Ishikawa (cell line): Measurements from ENCODE around the gene PYGL.

ENCODE experiments used
- CEBPB ChIP-seq: IDR thresholded peaks from 2 replicates; pipeline ENCODE4 v1.6.1; 2012
- CREB1 ChIP-seq: IDR thresholded peaks from 2 replicates; pipeline ENCODE4 v1.6.1; 2012; ENCODE audit warnings: low read depth
- EGR1 ChIP-seq: IDR thresholded peaks from 2 replicates; pipeline ENCODE4 v1.6.1; 2012
- FOXM1 ChIP-seq: IDR thresholded peaks from 2 replicates; pipeline ENCODE4 v1.6.1; 2012; ENCODE audit warnings: low read depth, borderline replicate concordance
- NFIC ChIP-seq: IDR thresholded peaks from 2 replicates; pipeline ENCODE4 v1.6.1; 2012
- RAD21 ChIP-seq: IDR thresholded peaks from 2 replicates; pipeline ENCODE4 v1.6.1; 2012; ENCODE audit warnings: low read depth
- TCF12 ChIP-seq: IDR thresholded peaks from 2 replicates; pipeline ENCODE4 v1.6.1; 2012; ENCODE audit warnings: low read depth
- TEAD4 ChIP-seq: IDR thresholded peaks from 2 replicates; pipeline ENCODE4 v1.6.1; 2012
- TF ChIP-seq, protein P1 (sequence below): IDR thresholded peaks from 2 replicates; pipeline ENCODE4 v1.6.1; 2012; ENCODE audit warnings: low read depth, mild to moderate bottlenecking

DNA sequence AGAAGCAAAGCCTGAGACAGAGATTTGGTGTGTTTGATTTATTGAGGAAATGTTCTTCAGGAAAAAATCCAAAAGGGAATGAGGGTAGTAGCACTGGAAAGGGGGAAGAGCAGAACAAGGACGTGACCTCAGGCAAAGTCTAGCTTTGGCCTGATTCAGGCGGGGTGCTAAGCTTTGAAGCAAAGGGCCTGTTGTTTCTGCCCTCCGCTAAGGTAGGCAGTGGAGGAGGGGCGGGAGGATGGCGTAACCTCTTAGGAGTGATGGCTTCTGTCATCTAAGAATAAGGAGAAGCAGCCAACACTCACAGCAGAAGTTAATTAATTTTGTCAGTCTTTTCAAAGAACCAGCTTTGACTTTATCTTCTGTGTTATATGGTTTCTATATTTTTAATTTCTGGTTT lies 52.0 kb downstream of the PYGL start:
- TF ChIP-seq EGR1 (no peak), TCF12 (no peak), TEAD4 (no peak), CREB1 (no peak), RAD21 (no peak), NFIC (no peak), CEBPB (no peak), FOXM1 (no peak)
- TF ChIP-seq, protein P1, sequence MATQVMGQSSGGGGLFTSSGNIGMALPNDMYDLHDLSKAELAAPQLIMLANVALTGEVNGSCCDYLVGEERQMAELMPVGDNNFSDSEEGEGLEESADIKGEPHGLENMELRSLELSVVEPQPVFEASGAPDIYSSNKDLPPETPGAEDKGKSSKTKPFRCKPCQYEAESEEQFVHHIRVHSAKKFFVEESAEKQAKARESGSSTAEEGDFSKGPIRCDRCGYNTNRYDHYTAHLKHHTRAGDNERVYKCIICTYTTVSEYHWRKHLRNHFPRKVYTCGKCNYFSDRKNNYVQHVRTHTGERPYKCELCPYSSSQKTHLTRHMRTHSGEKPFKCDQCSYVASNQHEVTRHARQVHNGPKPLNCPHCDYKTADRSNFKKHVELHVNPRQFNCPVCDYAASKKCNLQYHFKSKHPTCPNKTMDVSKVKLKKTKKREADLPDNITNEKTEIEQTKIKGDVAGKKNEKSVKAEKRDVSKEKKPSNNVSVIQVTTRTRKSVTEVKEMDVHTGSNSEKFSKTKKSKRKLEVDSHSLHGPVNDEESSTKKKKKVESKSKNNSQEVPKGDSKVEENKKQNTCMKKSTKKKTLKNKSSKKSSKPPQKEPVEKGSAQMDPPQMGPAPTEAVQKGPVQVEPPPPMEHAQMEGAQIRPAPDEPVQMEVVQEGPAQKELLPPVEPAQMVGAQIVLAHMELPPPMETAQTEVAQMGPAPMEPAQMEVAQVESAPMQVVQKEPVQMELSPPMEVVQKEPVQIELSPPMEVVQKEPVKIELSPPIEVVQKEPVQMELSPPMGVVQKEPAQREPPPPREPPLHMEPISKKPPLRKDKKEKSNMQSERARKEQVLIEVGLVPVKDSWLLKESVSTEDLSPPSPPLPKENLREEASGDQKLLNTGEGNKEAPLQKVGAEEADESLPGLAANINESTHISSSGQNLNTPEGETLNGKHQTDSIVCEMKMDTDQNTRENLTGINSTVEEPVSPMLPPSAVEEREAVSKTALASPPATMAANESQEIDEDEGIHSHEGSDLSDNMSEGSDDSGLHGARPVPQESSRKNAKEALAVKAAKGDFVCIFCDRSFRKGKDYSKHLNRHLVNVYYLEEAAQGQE = no peak
